Posterior vena cava (tissue), 2 donors: Measurements from ENCODE around the gene ARHGEF4. TPM values are rescaled to one million over a fixed set of nuclear protein-coding genes. Genes with fewer than 3 reads are reported as not detected.

ENCODE experiments used
- DNase-seq: peaks from one replicate; pipeline ENCODE4 v3.0.0-alpha.2; 2020; ENCODE audit warnings: low spot score
- intact Hi-C, 2 donors: fragments of 100-400 bp; cut with DNase I; formaldehyde crosslinking; loops; one replicate each; pipeline versions ENCODE4 v1.14.1 to v1.14.2; 2022 to 2023
- total RNA-seq, 2 donors: library from RNA; stranded (reverse); fragmentation: NEBNext Ultra II Directional; extraction: Animal tissue kit (Norgen Biotek cat#: 25700); gene quantifications; one replicate each; pipeline ENCODE4 v1.2.1, GENCODE V29; 2021
- donor health status: DM: yes; HTN: yes; CAD: no.
- donor health status: DM: yes; HTN: yes; CAD: no.

Gene ARHGEF4
- total RNA-seq, 2 donors from 2014 or later: 8.8 to 14.7 TPM

- no peak for DNase-seq
- intact Hi-C loops: no loop called here
These were observed 200.9 kb downstream of the ARHGEF4 start for GRCh38 chr2:131037398-131038257.

DNA sequence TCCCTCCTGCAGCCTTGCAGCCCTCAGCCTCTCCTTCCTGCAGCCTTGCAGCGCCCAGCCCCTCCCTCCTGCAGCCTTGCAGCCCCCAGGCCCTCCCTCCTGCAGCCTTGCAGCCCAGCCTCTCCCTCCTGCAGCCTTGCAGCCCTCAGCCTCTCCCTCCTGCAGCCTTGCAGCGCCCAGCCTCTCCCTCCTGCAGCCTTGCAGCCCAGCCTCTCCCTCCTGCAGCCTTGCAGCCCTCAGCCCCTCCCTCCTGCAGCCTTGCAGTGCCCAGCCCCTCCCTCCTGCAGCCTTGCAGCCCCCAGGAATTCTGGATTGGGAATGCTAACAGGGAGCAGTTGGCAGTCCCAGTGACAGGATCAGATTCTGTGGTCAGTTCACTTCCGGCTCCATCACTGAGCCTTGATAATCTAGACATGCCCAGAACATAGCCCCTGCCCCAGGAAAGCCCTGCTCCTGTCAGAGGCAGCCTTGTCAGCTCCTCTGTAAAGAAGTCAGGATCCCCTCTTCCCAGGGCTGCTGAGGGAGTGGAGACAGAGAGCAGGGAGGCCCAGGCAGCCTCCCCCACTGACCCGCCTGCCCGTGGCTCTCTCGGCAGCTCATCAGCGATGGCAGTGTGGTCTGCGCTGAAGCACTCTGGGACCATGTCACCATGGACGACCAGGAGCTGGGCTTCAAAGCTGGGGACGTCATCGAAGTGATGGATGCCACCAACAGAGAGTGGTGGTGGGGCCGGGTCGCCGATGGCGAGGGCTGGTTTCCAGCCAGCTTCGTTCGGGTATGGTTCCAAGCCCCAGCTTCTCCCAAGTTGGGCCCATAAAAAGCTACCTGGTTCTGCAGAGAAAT, 201.8 kb downstream of the ARHGEF4 start:
- no peak for DNase-seq
- intact Hi-C loops: no loop called here

DNA sequence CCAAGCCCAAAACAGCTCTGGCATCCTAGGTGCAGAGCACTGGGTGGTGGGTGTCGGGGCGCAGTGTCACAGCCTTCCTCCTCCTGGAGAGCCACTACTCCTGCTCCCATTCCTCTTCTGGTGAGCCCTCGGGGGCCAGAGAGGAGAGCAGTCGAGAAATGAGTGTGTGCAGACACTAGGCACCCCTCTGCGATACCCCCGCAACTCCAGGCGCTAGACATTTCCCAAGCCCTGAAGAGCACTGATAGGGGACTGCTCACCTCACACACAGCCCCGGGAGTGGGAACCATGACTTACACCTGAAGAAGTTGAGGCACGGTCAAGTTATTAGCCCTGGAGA, 202.4 kb downstream of the ARHGEF4 start:
- DNase-seq: no peak
- intact Hi-C loops: no loop called here

DNA sequence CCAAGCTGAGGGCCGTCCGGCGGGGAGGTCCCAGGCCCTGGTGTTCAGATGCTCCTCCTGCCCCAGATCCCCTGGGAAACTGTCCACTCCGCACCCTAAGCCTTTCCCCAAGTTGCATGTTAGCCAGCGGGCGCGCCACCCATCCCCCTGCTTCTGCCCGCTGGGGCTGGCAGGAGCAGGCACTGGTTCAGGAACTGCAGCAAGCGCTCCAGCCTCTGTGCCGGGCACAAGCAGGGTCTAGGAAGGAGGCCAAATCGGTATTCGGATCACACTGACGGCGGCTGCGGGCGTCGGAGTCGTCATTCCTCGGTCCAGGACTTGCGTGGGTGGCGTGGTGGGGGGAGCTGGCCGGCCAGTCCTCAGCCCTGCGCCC, 202.8 kb downstream of the ARHGEF4 start:
- intact Hi-C loops: no loop called here
- no peak for DNase-seq

GRCh38 chr2:131039908-131040660, 203.4 kb downstream of the ARHGEF4 start:
- intact Hi-C loops: no loop called here

GRCh38 chr2:131040661-131041401, 204.1 kb downstream of the ARHGEF4 start:
- intact Hi-C loops: no loop called here
- DNase-seq: no peak

More at GRCh38 chr2:131039908-131040660, 203.4 kb downstream of the ARHGEF4 start:
- DNase-seq: peak; percentile 77

DNA sequence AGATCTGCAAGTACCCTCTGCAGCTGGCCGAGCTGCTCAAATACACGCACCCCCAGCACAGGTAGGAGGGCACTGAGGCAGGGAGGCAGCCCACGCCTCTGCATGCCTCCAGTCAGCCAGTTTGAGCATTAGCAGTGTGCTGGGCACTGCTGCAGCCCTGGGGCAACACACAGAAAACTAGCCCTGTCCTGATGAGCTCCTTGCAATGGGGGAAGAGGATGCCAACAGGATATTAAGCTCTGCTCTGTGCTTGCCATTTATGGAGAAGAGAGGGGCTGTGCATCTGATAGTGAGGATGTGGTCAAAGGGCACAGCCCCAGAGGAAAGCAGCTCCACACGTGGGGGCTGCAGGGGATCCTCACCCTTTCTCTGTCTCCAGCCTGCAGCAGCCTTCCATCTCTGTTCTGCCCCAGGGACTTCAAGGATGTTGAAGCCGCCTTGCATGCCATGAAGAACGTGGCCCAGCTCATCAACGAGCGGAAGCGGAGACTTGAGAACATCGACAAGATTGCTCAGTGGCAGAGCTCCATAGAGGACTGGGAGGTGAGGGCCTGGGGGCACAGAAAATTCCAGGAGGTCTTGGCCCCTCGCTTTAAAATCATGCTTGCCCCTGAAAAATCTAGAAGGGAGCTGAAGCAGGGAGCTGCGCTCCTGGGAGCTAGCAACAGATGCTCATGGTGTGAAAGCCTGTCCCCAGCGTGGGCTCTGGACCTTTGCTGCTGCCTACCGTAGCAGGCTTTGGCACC, 204.9 kb downstream of the ARHGEF4 start:
- intact Hi-C loops: loop anchor here in 1 of 2 donors (1.0 kb wide), 1 partner anchor 24 kb away; no protein-coding TSS in a partner anchor
- DNase-seq: no peak

DNA sequence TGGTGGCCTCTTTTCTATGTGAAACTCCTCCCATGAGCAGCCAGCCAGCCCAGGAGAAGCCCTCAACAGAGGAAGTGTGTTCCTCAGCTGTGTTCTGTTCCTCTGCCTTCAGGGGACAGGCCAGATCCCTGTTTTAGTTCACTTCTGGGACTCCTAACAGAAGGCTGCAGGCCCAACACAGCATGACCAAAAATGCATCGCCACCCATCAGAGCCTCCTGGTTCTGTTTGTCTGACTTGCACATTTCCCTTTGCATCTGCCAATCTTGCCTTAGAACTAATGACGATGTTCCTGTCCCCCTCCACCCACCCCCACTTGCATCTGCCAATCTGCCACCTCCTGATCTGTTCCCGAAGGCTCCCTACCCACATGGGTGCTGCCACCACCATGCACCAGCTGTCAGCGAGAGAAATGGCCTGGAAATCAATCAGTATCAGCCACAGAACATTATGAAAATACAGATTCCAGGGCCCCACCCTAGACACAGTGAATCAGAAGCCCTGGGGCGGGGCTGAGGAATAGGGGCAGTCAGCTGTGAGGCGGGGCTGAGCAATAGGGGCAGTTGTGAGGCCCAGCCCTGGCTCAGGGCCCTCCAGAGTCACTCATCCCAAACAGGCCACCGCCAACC, 205.5 kb downstream of the ARHGEF4 start:
- intact Hi-C loops: loop anchor here in 1 of 2 donors (1.0 kb wide), 1 partner anchor 23 kb away; no protein-coding TSS in a partner anchor
- DNase-seq: no peak

DNA sequence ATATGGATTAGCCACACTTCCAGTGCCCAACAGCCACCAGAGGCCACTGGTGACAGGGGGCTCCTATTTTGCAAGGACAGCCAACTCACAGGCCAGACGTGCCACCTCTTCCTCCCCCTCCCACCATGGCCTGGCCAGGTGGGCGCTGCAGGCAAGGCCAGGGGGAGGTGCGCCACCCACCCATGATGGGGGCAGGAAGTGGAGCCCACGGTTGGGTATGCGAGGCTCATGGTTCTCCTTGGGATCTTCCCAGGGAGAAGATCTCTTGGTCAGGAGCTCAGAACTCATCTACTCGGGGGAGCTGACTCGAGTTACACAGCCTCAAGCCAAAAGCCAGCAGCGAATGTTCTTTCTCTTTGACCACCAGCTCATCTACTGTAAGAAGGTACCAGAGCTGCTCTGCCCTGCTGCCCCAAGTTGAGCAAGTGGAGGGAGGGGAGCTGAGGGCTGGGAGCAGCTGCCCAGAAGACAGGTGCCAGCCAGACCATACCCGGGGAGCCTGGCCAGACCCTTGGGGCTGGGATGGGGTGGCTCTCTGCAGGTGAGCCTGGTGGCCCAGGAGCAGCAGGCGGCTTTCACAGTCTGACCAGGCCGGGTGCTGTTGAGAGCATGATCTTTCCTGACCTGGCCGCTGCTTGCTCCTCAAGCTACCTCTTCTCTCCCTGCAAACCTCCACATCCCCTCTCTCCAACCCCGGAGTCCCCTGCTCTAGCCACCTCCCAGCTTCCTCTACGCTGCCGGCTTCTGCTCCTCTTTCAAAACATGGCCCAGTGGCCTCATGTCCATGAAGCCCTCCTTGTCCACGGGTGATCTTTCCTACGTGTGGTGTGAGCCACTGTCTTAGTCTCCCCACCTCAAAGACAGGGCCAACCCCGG, 206.7 kb downstream of the ARHGEF4 start:
- intact Hi-C loops: no loop called here
- DNase-seq: no peak

DNA sequence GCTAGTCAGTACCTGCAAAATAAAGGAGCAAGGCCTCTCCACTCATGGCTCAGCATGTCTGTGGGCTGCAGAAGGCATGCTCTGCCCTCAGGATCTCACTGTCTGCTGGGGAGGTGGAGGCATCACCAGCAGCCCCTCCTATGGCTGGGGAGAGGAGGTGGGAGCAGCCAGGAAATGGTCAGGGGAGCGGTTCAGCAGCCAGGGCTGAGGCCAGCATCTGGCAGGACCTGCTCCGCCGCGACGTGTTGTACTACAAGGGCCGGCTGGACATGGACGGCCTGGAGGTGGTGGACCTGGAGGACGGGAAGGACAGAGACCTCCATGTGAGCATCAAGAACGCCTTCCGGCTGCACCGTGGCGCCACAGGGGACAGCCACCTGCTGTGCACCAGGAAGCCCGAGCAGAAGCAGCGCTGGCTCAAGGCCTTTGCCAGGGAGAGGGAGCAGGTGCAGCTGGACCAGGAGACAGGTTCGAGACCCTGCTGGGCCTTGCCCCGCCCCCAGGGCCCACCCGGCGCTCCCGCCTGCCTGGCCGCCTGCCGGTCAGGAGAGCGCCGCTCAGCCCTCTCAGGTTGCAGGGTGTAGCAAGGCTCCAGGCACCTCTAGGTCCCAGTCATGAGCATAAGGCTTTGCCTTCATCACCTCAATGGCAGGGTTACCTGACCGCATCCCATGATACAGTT, 207.5 kb downstream of the ARHGEF4 start:
- intact Hi-C loops: no loop called here
- DNase-seq: no peak

- intact Hi-C loops: no loop called here
- no peak for DNase-seq
These were observed 208.0 kb downstream of the ARHGEF4 start for GRCh38 chr2:131044757-131045150.

GRCh38 chr2:131045286-131046027, 208.7 kb downstream of the ARHGEF4 start:
- intact Hi-C loops: no loop called here
- no peak for DNase-seq

DNA sequence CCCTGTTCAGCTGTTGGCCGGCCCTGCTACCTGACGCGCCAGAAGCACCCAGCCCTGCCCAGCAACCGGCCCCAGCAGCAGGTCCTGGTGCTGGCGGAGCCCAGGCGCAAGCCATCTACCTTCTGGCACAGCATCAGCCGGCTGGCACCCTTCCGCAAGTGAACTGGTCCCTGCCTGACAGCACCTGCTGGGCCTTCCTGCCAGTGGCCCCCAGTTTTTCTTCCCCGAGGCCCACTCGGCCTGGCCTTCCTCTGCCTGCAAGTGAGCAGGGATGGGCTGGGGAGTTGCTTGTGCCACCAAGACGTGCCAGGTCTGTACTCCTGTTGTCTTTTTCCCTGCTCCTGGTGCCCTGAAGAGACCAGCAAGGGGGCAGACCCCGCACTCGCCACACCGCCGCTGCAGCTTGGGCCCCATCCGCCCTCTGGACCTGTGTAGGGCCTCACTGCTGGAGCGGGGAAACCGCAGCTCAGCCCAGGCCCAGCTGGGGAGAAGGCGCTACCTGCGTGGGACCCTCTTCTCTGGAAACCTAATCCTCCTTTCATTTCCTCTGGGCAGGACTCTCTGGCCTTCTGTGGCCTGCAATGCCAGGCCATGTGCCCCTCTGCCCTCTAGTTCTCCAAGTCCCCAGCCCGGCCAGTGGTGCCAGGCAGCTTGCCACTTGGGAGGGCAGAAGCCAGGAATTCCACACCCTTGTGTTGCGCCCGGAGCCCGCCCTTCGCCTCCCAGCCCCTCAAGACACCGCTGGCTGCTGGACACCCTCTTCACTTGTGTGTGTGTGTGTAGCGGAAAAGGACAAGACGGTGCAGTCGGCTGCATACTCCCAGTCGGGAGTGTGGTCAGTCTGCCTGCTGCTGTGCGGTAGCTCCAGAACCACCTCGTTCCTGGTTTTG, 209.6 kb downstream of the ARHGEF4 start:
- intact Hi-C loops: no loop called here
- DNase-seq: no peak

DNA sequence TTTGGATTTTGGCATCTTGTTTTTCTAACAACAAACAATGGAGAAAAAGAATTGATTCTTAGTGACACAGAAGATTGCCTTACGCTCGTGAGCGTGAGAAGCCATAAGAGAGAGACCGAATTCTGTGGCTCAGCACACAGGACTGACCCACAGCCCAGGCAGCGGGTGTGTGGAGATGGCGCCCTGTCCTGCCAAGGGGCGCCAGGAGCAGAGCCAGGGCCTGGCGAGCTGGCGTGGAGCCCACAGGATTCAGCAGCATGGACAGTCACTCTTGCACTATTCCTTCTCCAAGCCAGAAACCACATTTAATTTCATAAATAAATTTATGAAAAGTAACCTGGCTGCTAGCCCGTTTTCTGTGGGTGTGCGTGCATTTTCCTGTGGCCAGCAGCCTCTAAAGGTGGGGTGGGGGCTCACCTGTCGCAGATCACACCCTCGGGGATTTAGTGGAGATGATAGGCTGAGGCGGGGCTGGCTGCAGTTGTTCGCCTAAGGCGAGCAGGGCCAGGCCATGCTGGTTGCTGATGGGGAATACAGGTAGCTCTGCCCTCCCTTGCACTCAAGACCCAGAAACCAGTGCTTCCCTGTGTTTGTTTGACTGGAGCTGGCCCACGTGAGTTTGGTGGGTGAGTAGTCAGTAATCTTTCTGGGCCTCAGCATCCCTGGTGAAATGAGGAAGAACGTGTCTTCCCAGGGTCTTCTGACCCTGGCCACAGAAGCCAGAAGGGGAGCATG, 210.4 kb downstream of the ARHGEF4 start:
- DNase-seq: no peak
- intact Hi-C loops: no loop called here
